H9 (cell line): ENCODE data around the gene TCP11X1. TPM values are rescaled to one million over a fixed set of nuclear protein-coding genes. Genes with fewer than 3 reads are reported as not detected.
"Not testable (repeated sequence)": the region's sequence is repeated elsewhere in the genome, so short reads cannot be mapped to it uniquely, and the experiment has no call there.

ENCODE experiments used
- DNase-seq: peaks from one replicate; pipeline ENCODE4 v3.0.0-alpha.2; 2017
- H2AFZ ChIP-seq: one replicate; pipeline ENCODE4 v1.6.1; 2013; ENCODE audit warnings: mild to moderate bottlenecking, low read length, control low read depth, moderate library complexity
- H2AK5ac ChIP-seq: 2 replicates; pipeline ENCODE4 v1.6.1; 2013; ENCODE audit warnings: low read length, control low read depth, mixed read lengths; ENCODE audit not compliant: insufficient read length
- H2BK120ac ChIP-seq: one replicate; pipeline ENCODE4 v1.6.1; 2013; ENCODE audit warnings: low read depth, mild to moderate bottlenecking, low read length, control low read depth, inconsistent platforms; ENCODE audit not compliant: poor library complexity, severe bottlenecking
- H2BK12ac ChIP-seq: 2 replicates; pipeline ENCODE4 v1.6.1; 2013; ENCODE audit warnings: low read length, control low read depth, mixed read lengths, low read depth; ENCODE audit not compliant: insufficient read length
- H2BK15ac ChIP-seq: 2 replicates; pipeline ENCODE4 v1.6.1; 2013; ENCODE audit warnings: low read depth, low read length, control low read depth
- H2BK20ac ChIP-seq: one replicate; pipeline ENCODE4 v1.6.1; 2013; ENCODE audit warnings: low read depth, mild to moderate bottlenecking, low read length, control low read depth, inconsistent platforms; ENCODE audit not compliant: poor library complexity, severe bottlenecking
- H2BK5ac ChIP-seq: 2 replicates; pipeline ENCODE4 v1.6.1; 2013; ENCODE audit warnings: low read length, control low read depth, mixed read lengths; ENCODE audit not compliant: insufficient read length
- H3K14ac ChIP-seq: 2 replicates; pipeline ENCODE4 v1.6.1; 2013; ENCODE audit warnings: low read length, control low read depth; ENCODE audit not compliant: insufficient read depth
- H3K18ac ChIP-seq: 2 replicates; pipeline ENCODE4 v1.6.1; 2013; ENCODE audit warnings: low read depth, mild to moderate bottlenecking, mixed read lengths, low read length, control low read depth; ENCODE audit not compliant: insufficient read length
- H3K23ac ChIP-seq: 2 replicates; pipeline ENCODE4 v1.6.1; 2013; ENCODE audit warnings: low read length, control low read depth, mixed read lengths, low read depth; ENCODE audit not compliant: insufficient read length
- H3K23me2 ChIP-seq: 2 replicates; pipeline ENCODE4 v1.6.1; 2013; ENCODE audit warnings: low read depth, mild to moderate bottlenecking, mixed read lengths, low read length, control low read depth; ENCODE audit not compliant: insufficient read length, poor library complexity, severe bottlenecking
- H3K27ac ChIP-seq: 2 replicates; pipeline ENCODE4 v1.5.1; 2013; ENCODE audit warnings: low read length, control low read depth, mixed read lengths, low read depth; ENCODE audit not compliant: insufficient read length
- H3K27me3 ChIP-seq: 2 replicates; pipeline ENCODE4 v1.6.1; 2013; ENCODE audit warnings: low read length, control low read depth, inconsistent platforms; ENCODE audit not compliant: insufficient read depth
- H3K4ac ChIP-seq: 2 replicates; pipeline ENCODE4 v1.6.1; 2013; ENCODE audit warnings: low read depth, mild to moderate bottlenecking, control low read depth, inconsistent platforms, low read length, moderate library complexity
- H3K4me1 ChIP-seq: 2 replicates; pipeline ENCODE4 v1.6.1; 2013; ENCODE audit warnings: low read length, control low read depth, inconsistent platforms; ENCODE audit not compliant: insufficient read depth
- H3K4me2 ChIP-seq: 2 replicates; pipeline ENCODE4 v1.6.1; 2013; ENCODE audit warnings: low read length, control low read depth, mixed read lengths; ENCODE audit not compliant: insufficient read length, insufficient read depth
- H3K56ac ChIP-seq: 2 replicates; pipeline ENCODE4 v1.6.1; 2013; ENCODE audit warnings: low read depth, mild to moderate bottlenecking, mixed read lengths, low read length, control low read depth; ENCODE audit not compliant: insufficient read length
- H3K79me1 ChIP-seq: 2 replicates; pipeline ENCODE4 v1.6.1; 2013; ENCODE audit warnings: low read depth, mild to moderate bottlenecking, moderate library complexity, low read length, control low read depth, inconsistent platforms; ENCODE audit not compliant: insufficient read depth, poor library complexity, severe bottlenecking
- H3K79me2 ChIP-seq: 2 replicates; pipeline ENCODE4 v1.6.1; 2013; ENCODE audit warnings: low read length, control low read depth, inconsistent platforms; ENCODE audit not compliant: insufficient read depth
- H3K9ac ChIP-seq: 2 replicates; pipeline ENCODE4 v1.6.1; 2013; ENCODE audit warnings: low read length, control low read depth, mixed read lengths; ENCODE audit not compliant: insufficient read length; ENCODE audit errors: extremely low read depth
- H3K9me3 ChIP-seq: one replicate; pipeline ENCODE4 v1.6.1; 2013; ENCODE audit warnings: low read depth, low read length, inconsistent platforms; ENCODE audit not compliant: control insufficient read depth
- H3T11ph ChIP-seq: one replicate; pipeline ENCODE4 v1.6.1; 2013; ENCODE audit warnings: mild to moderate bottlenecking, low read length, control low read depth, inconsistent platforms
- H4K20me1 ChIP-seq: one replicate; pipeline ENCODE4 v1.6.1; 2013; ENCODE audit not compliant: control insufficient read depth, insufficient read length, insufficient read depth
- H4K5ac ChIP-seq: 2 replicates; pipeline ENCODE4 v1.6.1; 2013; ENCODE audit warnings: low read depth, mild to moderate bottlenecking, mixed read lengths, low read length, control low read depth; ENCODE audit not compliant: insufficient read length
- H4K8ac ChIP-seq: replicated peaks from 2 replicates; pipeline ENCODE4 v1.6.1; 2013; ENCODE audit warnings: low read length, control low read depth, mixed read lengths, low read depth; ENCODE audit not compliant: insufficient read length
- H4K91ac ChIP-seq: 2 replicates; pipeline ENCODE4 v1.6.1; 2013; ENCODE audit warnings: low read depth, mild to moderate bottlenecking, moderate library complexity, mixed read lengths, low read length, control low read depth; ENCODE audit not compliant: insufficient read length
- H3K27ac Mint-ChIP-seq, 3 experiments: 2 replicates in 2 of 3; 3 replicates in 1 of 3; pipeline ENCODE4 v1.8.0; 2020 to 2021; ENCODE audit warnings: mixed read lengths in 3 of 3, mild to moderate bottlenecking in 1 of 3, moderate library complexity in 1 of 3
- H3K27me3 Mint-ChIP-seq: 2 replicates; pipeline ENCODE4 v1.8.0; 2021; ENCODE audit warnings: low read depth, mild to moderate bottlenecking, moderate library complexity, mixed read lengths
- H3K36me3 Mint-ChIP-seq, 3 experiments: 2 replicates in 2 of 3; 3 replicates in 1 of 3; pipeline ENCODE4 v1.8.0; 2020 to 2021; ENCODE audit warnings: low read depth in 3 of 3, mixed read lengths in 3 of 3; ENCODE audit not compliant: insufficient read depth in 1 of 3
- H3K4me1 Mint-ChIP-seq, 2 experiments: 2 replicates each; pipeline ENCODE4 v1.8.0; 2020; ENCODE audit warnings: mixed read lengths in 2 of 2
- H3K4me3 Mint-ChIP-seq, 2 experiments: 2 replicates in 1 of 2; 3 replicates in 1 of 2; pipeline ENCODE4 v1.8.0; 2020 to 2021; ENCODE audit warnings: mild to moderate bottlenecking in 2 of 2, mixed read lengths in 2 of 2, moderate library complexity in 1 of 2
- H3K9me3 Mint-ChIP-seq, 2 experiments: 2 replicates in 1 of 2; 3 replicates in 1 of 2; pipeline ENCODE4 v1.8.0; 2020; ENCODE audit warnings: mild to moderate bottlenecking in 2 of 2, mixed read lengths in 2 of 2, moderate library complexity in 1 of 2
- WGBS: extraction: QIAGEN DNeasy Blood & Tissue Kit; methylation state at CpG from one replicate; pipeline ENCODE4 v1.1.7; 2013; ENCODE audit warnings: missing lambda C conversion rate, low lambda C conversion rate, mixed read lengths; ENCODE audit not compliant: insufficient read length; ENCODE audit errors: extremely low coverage; 5-methylcytosine and 5-hydroxymethylcytosine counted together
- total RNA-seq: library from RNA; stranded (reverse); gene quantifications from 2 replicates; pipeline ENCODE4 v1.2.1, GENCODE V29; 2021

TCP11X1 gene
- total RNA-seq, 1 experiment from 2014 or later, result not detected

GRCh38 chrX:102272231-102272630, 57.1 kb downstream of the TCP11X1 start:
- H3K4me1 Mint-ChIP-seq, H3K27me3 Mint-ChIP-seq, H2AFZ ChIP-seq, H2BK15ac ChIP-seq, H3K23ac ChIP-seq, H4K5ac ChIP-seq, H3K9me3 Mint-ChIP-seq, H3K27ac Mint-ChIP-seq, H3T11ph ChIP-seq, H2AK5ac ChIP-seq, H3K4me1 ChIP-seq, H3K9ac ChIP-seq, H4K8ac ChIP-seq, H3K4me2 ChIP-seq, H3K27me3 ChIP-seq, H3K79me2 ChIP-seq, H3K79me1 ChIP-seq, H4K91ac ChIP-seq, H3K14ac ChIP-seq, H2BK120ac ChIP-seq, H3K4me3 Mint-ChIP-seq, H3K9me3 ChIP-seq, H3K56ac ChIP-seq, H2BK12ac ChIP-seq, H3K27ac ChIP-seq, H3K4ac ChIP-seq, H3K18ac ChIP-seq, DNase-seq, H4K20me1 ChIP-seq, H2BK20ac ChIP-seq, H3K36me3 Mint-ChIP-seq, H2BK5ac ChIP-seq, H3K23me2 ChIP-seq: not testable (repeated sequence)
- WGBS, result no CpG with 5 or more reads among the region's 4 CpGs

Other genes starting within 250 kb of the TCP11X1 start
- gene TCEAL2, start 89.6 kb upstream of the TCP11X1 start, total RNA-seq, result 12.6 and 14.2 TPM in 2 replicates
- gene TCEAL6, start 72.8 kb upstream of the TCP11X1 start, total RNA-seq, result not detected in 2 replicates
- 7.5 and 7.7 TPM in 2 replicates for gene BEX5, start 59.3 kb upstream of the TCP11X1 start, total RNA-seq
- gene NXF2, start 31.9 kb downstream of the TCP11X1 start, total RNA-seq, result not detected in 2 replicates
- not detected in 2 replicates for gene NXF2B, start 224.7 kb downstream of the TCP11X1 start, total RNA-seq